ENCODE data around the gene CDC45. TPM values are rescaled to one million over a fixed set of nuclear protein-coding genes. Genes with fewer than 3 reads are reported as not detected.

CDC45 gene
- total and polyA plus RNA-seq, 7 donors: 0.14 to 16.6 (median 6.1) TPM; not detected in 3

GRCh38 chr22:19464546-19464945 lies 15.2 kb upstream of the CDC45 start:
- 79 to 88% methylated on average over 1 of the region's 1 CpG for WGBS, 2 donors
- intact Hi-C loops (cut with DNase I): no loop called here
- H3K9me3 ChIP-seq: no peaks in the 10 kb centered on the region
- no peaks in the 10 kb centered on the region for H3K27me3 ChIP-seq
- no peak overlapping the region for H3K27ac ChIP-seq
- no peak overlapping the region for H3K4me3 ChIP-seq
- no peaks in the 10 kb centered on the region for H3K4me1 ChIP-seq
- peaks cover 41 to 92% (median 53%) of the 10 kb centered on the region in 4 donors for H3K36me3 ChIP-seq
- DNase-seq: no peak
- TF ChIP-seq POLR2A (IDR thresholded peaks at IDR 0.05): no peak
- TF ChIP-seq POLR2AphosphoS5 (IDR thresholded peaks at IDR 0.05): no peak
- TF ChIP-seq CTCF (IDR thresholded peaks at IDR 0.05): no peak
- TF ChIP-seq EP300 (IDR thresholded peaks at IDR 0.05): no peak

DNA sequence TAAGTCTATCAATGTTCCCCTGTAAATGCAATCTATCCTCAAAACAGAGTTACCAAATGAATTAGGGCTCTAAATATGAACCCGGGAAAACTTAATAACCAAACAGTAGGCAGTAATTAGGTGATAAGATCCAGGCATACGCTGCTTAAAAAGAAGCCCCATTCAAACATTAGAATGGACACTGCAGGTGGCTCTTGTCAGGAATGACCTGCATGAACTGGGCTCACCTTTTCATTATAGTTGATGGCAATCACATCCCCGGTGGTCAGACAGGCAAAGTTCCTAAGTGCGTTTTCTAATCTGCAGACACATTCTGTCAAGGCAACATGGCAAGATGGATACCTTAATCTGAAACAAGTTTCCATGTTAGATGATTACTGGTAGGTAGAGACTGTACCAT lies 14.7 kb upstream of the CDC45 start:
- no peak for DNase-seq
- WGBS, 2 donors: 89 to 91% methylated on average over 4 of the region's 4 CpGs
- H3K4me1 ChIP-seq: no peaks in the 10 kb centered on the region
- no peak for TF ChIP-seq EP300 (IDR thresholded peaks at IDR 0.05)
- TF ChIP-seq CTCF (IDR thresholded peaks at IDR 0.05): no peak
- no peak for TF ChIP-seq POLR2AphosphoS5 (IDR thresholded peaks at IDR 0.05)
- TF ChIP-seq POLR2A (IDR thresholded peaks at IDR 0.05): no peak
- intact Hi-C loops (cut with DNase I): no loop called here
- H3K9me3 ChIP-seq: no peaks in the 10 kb centered on the region
- H3K27me3 ChIP-seq: no peaks in the 10 kb centered on the region
- H3K4me3 ChIP-seq: no peak overlapping the region
- peaks cover 45 to 92% (median 56%) of the 10 kb centered on the region in 4 donors for H3K36me3 ChIP-seq
- H3K27ac ChIP-seq: no peak overlapping the region

DNA sequence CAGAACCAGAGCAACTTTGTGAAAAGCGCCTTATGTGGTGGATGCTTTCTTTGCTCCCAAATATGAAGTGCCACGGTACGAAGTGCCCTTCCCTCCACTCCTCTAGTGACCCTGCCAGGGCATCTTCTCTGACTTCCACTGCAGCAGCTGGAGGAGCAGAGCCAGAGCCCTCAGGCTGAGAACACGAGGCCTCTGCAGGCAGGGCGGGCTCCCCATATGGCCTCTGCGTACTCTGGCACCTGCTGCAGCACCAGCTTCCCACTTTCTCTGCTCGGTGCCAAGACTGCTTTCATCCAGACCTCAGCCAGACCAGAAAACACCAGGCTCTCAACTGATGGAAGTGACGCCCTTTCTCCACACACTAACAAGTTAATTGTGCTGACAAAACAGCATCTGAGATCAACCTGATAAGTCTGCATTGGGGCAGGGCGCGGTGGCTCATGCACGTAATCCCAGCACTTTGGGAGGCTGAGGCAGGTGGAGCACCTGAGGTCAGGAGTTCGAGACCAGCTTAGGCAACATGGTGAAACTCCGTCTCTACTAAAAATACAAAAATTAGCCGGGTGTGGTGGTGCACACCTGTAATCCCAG lies 13.5 kb upstream of the CDC45 start:
- intact Hi-C loops (cut with DNase I): no loop called here
- Histone ChIP-seq H3K9me3 (no peaks in the 10 kb centered on the region), H3K4me3 (no peak overlapping the region), H3K36me3 (peaks cover 56 to 94% (median 65%) of the 10 kb centered on the region in 4 donors), H3K27ac (no peak overlapping the region), H3K4me1 (no peaks in the 10 kb centered on the region), H3K27me3 (no peaks in the 10 kb centered on the region)
- 87 to 95% methylated on average over 14 of the region's 14 CpGs for WGBS, 2 donors
- TF ChIP-seq CTCF (IDR thresholded peaks at IDR 0.05) (no peak), EP300 (IDR thresholded peaks at IDR 0.05) (no peak), POLR2AphosphoS5 (IDR thresholded peaks at IDR 0.05) (no peak), POLR2A (IDR thresholded peaks at IDR 0.05) (no peak)
- no peak for DNase-seq

DNA sequence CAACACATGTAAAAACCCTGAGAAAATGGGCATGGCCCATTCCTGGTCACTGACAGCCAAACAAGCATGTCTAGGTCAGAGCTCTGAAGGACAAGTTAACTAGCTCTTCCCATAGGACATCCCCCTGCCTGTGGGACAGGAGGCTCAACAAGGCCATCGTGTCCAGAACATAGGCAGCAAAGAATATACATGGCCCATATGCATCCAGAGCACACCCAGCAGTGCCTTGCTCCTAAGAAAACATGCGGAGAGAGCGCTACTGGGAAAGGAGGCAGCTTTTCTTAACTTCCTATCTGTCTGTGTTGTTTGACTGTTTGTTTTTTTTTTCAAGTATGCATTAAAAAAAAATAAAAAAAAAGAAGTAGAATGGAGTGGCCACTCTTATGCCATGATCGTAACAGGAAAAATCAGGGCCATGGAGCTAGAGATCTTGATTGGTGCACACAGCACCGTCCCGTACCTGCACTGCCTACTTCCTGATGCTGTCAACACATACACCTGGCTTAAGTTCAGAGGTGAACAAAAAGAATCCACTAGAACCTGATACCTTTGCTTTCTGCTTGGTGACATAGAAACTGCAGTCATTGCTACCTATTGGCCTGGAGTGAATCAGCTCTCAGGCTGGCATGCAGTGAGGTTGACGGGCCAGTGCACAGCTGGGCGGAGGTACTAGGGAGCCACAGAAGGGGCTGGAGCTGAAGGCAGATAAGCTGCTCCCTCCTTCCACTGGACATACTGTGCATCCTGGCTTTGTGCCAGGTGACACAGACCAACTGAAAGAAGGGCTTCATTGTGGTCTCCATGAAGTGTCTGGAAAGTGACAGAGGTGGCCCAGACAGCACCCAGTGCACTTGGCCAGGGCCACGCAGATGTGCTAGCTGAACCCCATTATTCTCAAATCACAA lies 12.6 kb upstream of the CDC45 start:
- Histone ChIP-seq H3K36me3 (peaks cover 63 to 98% (median 71%) of the 10 kb centered on the region in 4 donors), H3K4me1 (no peaks in the 10 kb centered on the region), H3K9me3 (no peaks in the 10 kb centered on the region), H3K4me3 (no peak overlapping the region), H3K27me3 (no peaks in the 10 kb centered on the region), H3K27ac (no peak overlapping the region)
- WGBS, 2 donors: 95 to 97% methylated on average over 9 of the region's 9 CpGs
- no peak for TF ChIP-seq POLR2A (IDR thresholded peaks at IDR 0.05)
- no peak for TF ChIP-seq POLR2AphosphoS5 (IDR thresholded peaks at IDR 0.05)
- intact Hi-C loops (cut with DNase I): no loop called here
- DNase-seq: no peak

GRCh38 chr22:19467912-19468311 lies 11.8 kb upstream of the CDC45 start:
- no peak overlapping the region for H3K4me3 ChIP-seq
- no peak for TF ChIP-seq POLR2AphosphoS5 (IDR thresholded peaks at IDR 0.05)
- no peak for TF ChIP-seq EP300 (IDR thresholded peaks at IDR 0.05)
- no peak for TF ChIP-seq POLR2A (IDR thresholded peaks at IDR 0.05)
- no peak for TF ChIP-seq CTCF (IDR thresholded peaks at IDR 0.05)
- WGBS, 2 donors: 95% methylated on average over 6 of the region's 6 CpGs
- DNase-seq: no peak
- H3K4me1 ChIP-seq: no peaks in the 10 kb centered on the region
- H3K27me3 ChIP-seq: no peaks in the 10 kb centered on the region
- peaks cover 63 to 100% (median 71%) of the 10 kb centered on the region in 4 donors for H3K36me3 ChIP-seq
- H3K9me3 ChIP-seq: no peaks in the 10 kb centered on the region
- H3K27ac ChIP-seq: no peak overlapping the region
- intact Hi-C loops (cut with DNase I): no loop called here

All from sigmoid colon (tissue), 7 donors.